ENCODE measurements around the gene DPH7. TPM values are rescaled to one million over a fixed set of nuclear protein-coding genes. Genes with fewer than 3 reads are reported as not detected.

The DPH7 gene
- polyA plus RNA-seq, 2 of the 4 experiments (the other 2 are of a cell fraction) = 26.7 to 35.2 TPM

DNA sequence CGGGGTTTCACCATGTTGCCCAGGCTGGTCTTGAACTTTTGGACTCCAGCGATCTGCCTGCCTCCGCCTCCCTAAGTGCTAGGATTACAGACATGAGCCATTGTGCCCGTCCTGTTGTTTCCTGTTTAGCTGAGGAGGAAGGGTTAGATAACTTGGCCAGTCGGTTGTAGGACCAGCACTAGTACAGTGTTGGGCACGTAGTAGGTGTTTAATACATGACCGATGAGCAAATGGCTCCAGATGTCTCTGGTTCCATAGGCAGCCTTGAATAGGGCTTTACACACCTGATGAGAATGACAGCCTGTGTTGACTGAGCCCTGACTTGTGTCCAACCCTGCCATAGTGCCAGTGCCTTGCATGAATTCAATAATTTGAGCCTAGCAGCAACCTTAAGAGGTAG, 41.9 kb upstream of the DPH7 start:
- peaks cover 32% of the 10 kb centered on the region for H3K4me1 ChIP-seq
- peak overlapping the region; percentile 71; the same call in 1 of the 3 replicates for H3K4me3 ChIP-seq
- peak overlapping the region; percentile 89 for H3K4me2 ChIP-seq
- no peak for FAIRE-seq
- WGBS (ENCODE audit: missing lambda C conversion rate) = 89% methylated on average over 7 of the region's 7 CpGs
- no peaks in the 10 kb centered on the region for H3K9me3 ChIP-seq
- ChIA-PET CTCF (interaction anchor here (0.8 to 2.0 kb wide), 4 partner anchors 9 to 43 kb away, joined by 3 to 5 read pairs (median 3); no protein-coding TSS in a partner anchor), POLR2A (no interaction called here)
- H3K27ac ChIP-seq = peak overlapping the region in 1 of 2 experiments; percentile 1; a peak in 1 of 6 replicates
- DNase-seq (ENCODE audit: low read depth in 1 of 2, low spot score in 1 of 2) = no peak
- ATAC-seq = no peak
- no peak for TF ChIP-seq MAFK (IDR thresholded peaks at IDR 0.05; ENCODE audit: partially characterized antibody)
- TF ChIP-seq, protein P1, sequence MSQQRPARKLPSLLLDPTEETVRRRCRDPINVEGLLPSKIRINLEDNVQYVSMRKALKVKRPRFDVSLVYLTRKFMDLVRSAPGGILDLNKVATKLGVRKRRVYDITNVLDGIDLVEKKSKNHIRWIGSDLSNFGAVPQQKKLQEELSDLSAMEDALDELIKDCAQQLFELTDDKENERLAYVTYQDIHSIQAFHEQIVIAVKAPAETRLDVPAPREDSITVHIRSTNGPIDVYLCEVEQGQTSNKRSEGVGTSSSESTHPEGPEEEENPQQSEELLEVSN (IDR thresholded peaks at IDR 0.05; ENCODE audit: borderline replicate concordance, low read depth) = no peak
- TF ChIP-seq, protein P2, sequence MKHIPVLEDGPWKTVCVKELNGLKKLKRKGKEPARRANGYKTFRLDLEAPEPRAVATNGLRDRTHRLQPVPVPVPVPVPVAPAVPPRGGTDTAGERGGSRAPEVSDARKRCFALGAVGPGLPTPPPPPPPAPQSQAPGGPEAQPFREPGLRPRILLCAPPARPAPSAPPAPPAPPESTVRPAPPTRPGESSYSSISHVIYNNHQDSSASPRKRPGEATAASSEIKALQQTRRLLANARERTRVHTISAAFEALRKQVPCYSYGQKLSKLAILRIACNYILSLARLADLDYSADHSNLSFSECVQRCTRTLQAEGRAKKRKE (CRISPR knock-in tag; IDR thresholded peaks at IDR 0.05; ENCODE audit: low read depth) = no peak
- no peak for TF ChIP-seq RAD21 (conservative IDR thresholded peaks at IDR 0.05 in 1 of 2, IDR thresholded peaks at IDR 0.05 in 1 of 2)
- no peak for TF ChIP-seq HOXA7 (CRISPR knock-in tag; IDR thresholded peaks at IDR 0.05)
- TF ChIP-seq JUN (IDR thresholded peaks at IDR 0.05) = no peak
- TF ChIP-seq TP53 (CRISPR knock-in tag; IDR thresholded peaks at IDR 0.05) = no peak
- TF ChIP-seq GATA3 (IDR thresholded peaks at IDR 0.05; ENCODE audit: borderline replicate concordance) = no peak
- TF ChIP-seq BCL3 (IDR thresholded peaks at IDR 0.05) = no peak
- TF ChIP-seq FOXS1 (CRISPR knock-in tag; IDR thresholded peaks at IDR 0.05) = no peak
- TF ChIP-seq TFCP2L1 (CRISPR knock-in tag; IDR thresholded peaks at IDR 0.05) = no peak
- no peak for TF ChIP-seq HEYL (CRISPR knock-in tag; IDR thresholded peaks at IDR 0.05)
- no peak for TF ChIP-seq MYC (IDR thresholded peaks at IDR 0.05; ENCODE audit: borderline replicate concordance, low read length)
- TF ChIP-seq, protein P3, sequence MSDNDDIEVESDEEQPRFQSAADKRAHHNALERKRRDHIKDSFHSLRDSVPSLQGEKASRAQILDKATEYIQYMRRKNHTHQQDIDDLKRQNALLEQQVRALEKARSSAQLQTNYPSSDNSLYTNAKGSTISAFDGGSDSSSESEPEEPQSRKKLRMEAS (IDR thresholded peaks at IDR 0.05) = no peak
- no peak for TF ChIP-seq CHD2 (IDR thresholded peaks at IDR 0.05; ENCODE audit: low read length, partially characterized antibody)
- TF ChIP-seq HOXB5 (CRISPR knock-in tag; IDR thresholded peaks at IDR 0.05) = no peak
- no peak for TF ChIP-seq ZNF302 (CRISPR knock-in tag; IDR thresholded peaks at IDR 0.05)
- TF ChIP-seq EHMT2 (IDR thresholded peaks at IDR 0.05; ENCODE audit: low read depth) = no peak
- no peak for TF ChIP-seq RFX5 (IDR thresholded peaks at IDR 0.05)
- TF ChIP-seq, protein P4, sequence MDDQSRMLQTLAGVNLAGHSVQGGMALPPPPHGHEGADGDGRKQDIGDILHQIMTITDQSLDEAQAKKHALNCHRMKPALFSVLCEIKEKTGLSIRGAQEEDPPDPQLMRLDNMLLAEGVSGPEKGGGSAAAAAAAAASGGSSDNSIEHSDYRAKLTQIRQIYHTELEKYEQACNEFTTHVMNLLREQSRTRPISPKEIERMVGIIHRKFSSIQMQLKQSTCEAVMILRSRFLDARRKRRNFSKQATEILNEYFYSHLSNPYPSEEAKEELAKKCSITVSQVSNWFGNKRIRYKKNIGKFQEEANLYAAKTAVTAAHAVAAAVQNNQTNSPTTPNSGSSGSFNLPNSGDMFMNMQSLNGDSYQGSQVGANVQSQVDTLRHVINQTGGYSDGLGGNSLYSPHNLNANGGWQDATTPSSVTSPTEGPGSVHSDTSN (IDR thresholded peaks at IDR 0.05) = no peak

DNA sequence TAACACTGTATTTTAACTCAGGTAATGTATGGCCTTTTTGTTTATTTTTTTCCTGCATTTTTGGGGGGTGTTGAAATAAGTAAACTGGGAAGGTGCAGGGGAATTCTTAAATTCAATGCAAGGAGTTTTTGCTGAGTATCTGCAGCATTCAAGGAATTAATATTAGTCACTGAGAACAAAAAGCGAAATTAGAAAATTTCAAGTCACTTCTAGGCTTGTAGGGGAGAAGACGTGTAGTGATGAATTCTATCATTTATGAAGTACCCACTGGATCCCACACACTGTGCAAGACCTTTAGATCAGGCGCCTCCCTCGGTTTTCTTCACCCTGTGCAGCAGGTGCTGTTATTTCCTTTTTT, 41.3 kb upstream of the DPH7 start:
- DNase-seq (ENCODE audit: low read depth in 1 of 2, low spot score in 1 of 2) (no peak), ATAC-seq (no peak), FAIRE-seq (no peak)
- Histone ChIP-seq H3K9me3 (no peaks in the 10 kb centered on the region), H3K4me1 (peaks cover 36% of the 10 kb centered on the region), H3K27ac (peak overlapping the region; percentile 94 to 95; a peak in 5 of 6 replicates), H3K4me3 (peak overlapping the region; percentile 71), H3K4me2 (peak overlapping the region; percentile 89)
- POLR2A ChIA-PET = interaction anchor here (2.1 kb wide), 1 partner anchor 15 kb away, joined by 10 read pairs; the partner anchor contains the start of gene ARRDC1
- CTCF ChIA-PET = interaction anchor here (1.3 to 2.0 kb wide), 3 partner anchors 8 to 53 kb away, joined by 3 to 5 read pairs (median 5); no protein-coding TSS in a partner anchor
- 69% methylated on average over 4 of the region's 4 CpGs for WGBS (ENCODE audit: missing lambda C conversion rate)
- TF ChIP-seq CEBPB (IDR thresholded peaks at IDR 0.05) = no peak
- no peak for TF ChIP-seq RAD21 (conservative IDR thresholded peaks at IDR 0.05 in 1 of 2, IDR thresholded peaks at IDR 0.05 in 1 of 2)
- TF ChIP-seq SMC3 (IDR thresholded peaks at IDR 0.05) = no peak
- TF ChIP-seq CHD4 (IDR thresholded peaks at IDR 0.05; ENCODE audit: borderline replicate concordance) = no peak
- TF ChIP-seq NR3C1 (IDR thresholded peaks at IDR 0.05) = no peak

Measured in A549 (cell line).